ENCODE results near the gene PDLIM3.

GRCh38 chr4:185471235-185472102 is 63.8 kb downstream of the PDLIM3 start, which contains the start of gene CCDC110:
- TF ChIP-seq CTCF (optimal IDR thresholded peaks at IDR 0.05 in 1 of 3, IDR thresholded peaks at IDR 0.05 in 1 of 3, conservative IDR thresholded peaks at IDR 0.05 in 1 of 3; ENCODE audit: extremely low read depth in 1 of 3, insufficient read depth in 2 of 3, low read length in 3 of 3) (peak in 2 of 3 experiments; percentile 53 to 74), EZH2 (IDR thresholded peaks at IDR 0.05; ENCODE audit: low read length) (peak; percentile 48)

Measured in keratinocyte (primary cell).